Osteoblast (primary cell): ENCODE results near the gene SYT12. TPM values are rescaled to one million over a fixed set of nuclear protein-coding genes. Genes with fewer than 3 reads are reported as not detected.

ENCODE experiments used
- DNase-seq: peaks from one replicate; pipeline ENCODE4 v3.0.0; 2011; ENCODE audit warnings: low spot score, mixed read lengths; ENCODE audit not compliant: insufficient read length; ENCODE audit errors: missing footprints
- H2AFZ ChIP-seq: 2 replicates; pipeline ENCODE4 v1.6.0; 2011; ENCODE audit warnings: mild to moderate bottlenecking, low read length
- H3K27ac ChIP-seq: 2 replicates; pipeline ENCODE4 v1.5.1; 2011; ENCODE audit warnings: mild to moderate bottlenecking, low read depth, low read length, moderate library complexity
- H3K27me3 ChIP-seq: 2 replicates; pipeline ENCODE4 v1.6.0; 2012; ENCODE audit warnings: mild to moderate bottlenecking, control low read depth, inconsistent platforms, low read length, moderate library complexity; ENCODE audit not compliant: insufficient read depth
- H3K36me3 ChIP-seq: 2 replicates; pipeline ENCODE4 v1.5.1; 2011; ENCODE audit warnings: mild to moderate bottlenecking, low read length, control low read depth, moderate library complexity; ENCODE audit not compliant: insufficient read depth
- H3K4me1 ChIP-seq: 2 replicates; pipeline ENCODE4 v1.5.1; 2011; ENCODE audit warnings: mild to moderate bottlenecking, low read length, control low read depth, moderate library complexity; ENCODE audit not compliant: insufficient read depth
- H3K4me2 ChIP-seq: 2 replicates; pipeline ENCODE4 v1.6.0; 2011; ENCODE audit warnings: mild to moderate bottlenecking, low read length; ENCODE audit not compliant: insufficient read depth
- H3K4me3 ChIP-seq: fragments of 200-600 bp; sonication (generic); 3 replicates; pipeline ENCODE4 v1.5.1; 2012; ENCODE audit warnings: mild to moderate bottlenecking, low read length, inconsistent platforms; ENCODE audit not compliant: insufficient read depth
- H3K79me2 ChIP-seq: 2 replicates; pipeline ENCODE4 v1.6.0; 2012; ENCODE audit warnings: mild to moderate bottlenecking, low read length, control low read depth, inconsistent platforms; ENCODE audit not compliant: insufficient read depth
- H3K9me3 ChIP-seq: 2 replicates; pipeline ENCODE4 v1.5.1; 2011; ENCODE audit warnings: low read depth, low read length, control low read depth
- H4K20me1 ChIP-seq: 2 replicates; pipeline ENCODE4 v1.6.0; 2012; ENCODE audit warnings: mild to moderate bottlenecking, low read length, control low read depth; ENCODE audit not compliant: insufficient read depth
- total RNA-seq: library from RNA; depleted of rRNA; stranded (reverse); fragments of >200 nt; gene quantifications from 2 replicates; pipeline ENCODE4 v1.2.3, GENCODE V29; 2012
- TF ChIP-seq, protein P1 (sequence below): IDR thresholded peaks from 2 replicates; pipeline ENCODE4 v1.5.1; 2011; ENCODE audit warnings: mild to moderate bottlenecking, low read depth, low read length, moderate library complexity; ENCODE audit errors: extremely low read depth

The SYT12 gene
- total RNA-seq, 1 donor = 4.0 TPM

DNA sequence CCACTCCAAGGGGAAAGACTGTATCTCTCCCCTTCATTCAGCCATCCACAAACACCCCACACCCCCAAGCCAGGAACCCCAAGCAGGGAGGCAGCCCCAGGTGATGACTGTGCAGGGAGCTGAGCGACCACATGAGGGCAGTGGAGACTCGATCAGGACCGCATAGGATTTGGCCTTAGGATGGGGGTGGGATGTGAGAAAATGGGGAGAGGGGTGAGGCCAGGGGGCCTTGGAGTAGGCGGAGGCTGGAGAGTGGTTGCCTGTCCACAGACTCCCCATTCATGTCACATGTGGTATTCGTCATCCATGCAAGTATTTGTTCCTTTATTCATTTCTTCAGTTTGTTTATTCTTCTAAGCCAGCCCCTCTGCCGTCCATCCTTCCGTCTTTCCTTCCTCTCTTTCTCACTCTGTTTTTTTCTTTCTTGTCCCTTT, 31.0 kb downstream of the SYT12 start:
- Histone ChIP-seq H3K4me2 (peak overlapping the region; percentile 58), H3K27ac (peak overlapping the region; percentile 98), H3K9me3 (no peaks in the 10 kb centered on the region), H3K4me1 (peaks cover 32% of the 10 kb centered on the region), H3K36me3 (no peaks in the 10 kb centered on the region), H2AFZ (peak overlapping the region; percentile 72), H3K79me2 (peaks cover 9% of the 10 kb centered on the region), H3K27me3 (no peaks in the 10 kb centered on the region), H3K4me3 (no peak overlapping the region), H4K20me1 (no peaks in the 10 kb centered on the region)
- peak; percentile 95 for DNase-seq
- TF ChIP-seq, protein P1, sequence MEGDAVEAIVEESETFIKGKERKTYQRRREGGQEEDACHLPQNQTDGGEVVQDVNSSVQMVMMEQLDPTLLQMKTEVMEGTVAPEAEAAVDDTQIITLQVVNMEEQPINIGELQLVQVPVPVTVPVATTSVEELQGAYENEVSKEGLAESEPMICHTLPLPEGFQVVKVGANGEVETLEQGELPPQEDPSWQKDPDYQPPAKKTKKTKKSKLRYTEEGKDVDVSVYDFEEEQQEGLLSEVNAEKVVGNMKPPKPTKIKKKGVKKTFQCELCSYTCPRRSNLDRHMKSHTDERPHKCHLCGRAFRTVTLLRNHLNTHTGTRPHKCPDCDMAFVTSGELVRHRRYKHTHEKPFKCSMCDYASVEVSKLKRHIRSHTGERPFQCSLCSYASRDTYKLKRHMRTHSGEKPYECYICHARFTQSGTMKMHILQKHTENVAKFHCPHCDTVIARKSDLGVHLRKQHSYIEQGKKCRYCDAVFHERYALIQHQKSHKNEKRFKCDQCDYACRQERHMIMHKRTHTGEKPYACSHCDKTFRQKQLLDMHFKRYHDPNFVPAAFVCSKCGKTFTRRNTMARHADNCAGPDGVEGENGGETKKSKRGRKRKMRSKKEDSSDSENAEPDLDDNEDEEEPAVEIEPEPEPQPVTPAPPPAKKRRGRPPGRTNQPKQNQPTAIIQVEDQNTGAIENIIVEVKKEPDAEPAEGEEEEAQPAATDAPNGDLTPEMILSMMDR = peak; percentile 80

GRCh38 chr11:67054346-67054835, 31.5 kb downstream of the SYT12 start:
- Histone ChIP-seq H3K4me1 (peaks cover 32% of the 10 kb centered on the region), H3K27ac (peak overlapping the region; percentile 98), H3K4me2 (peak overlapping the region; percentile 58), H3K9me3 (no peaks in the 10 kb centered on the region), H4K20me1 (no peaks in the 10 kb centered on the region), H2AFZ (peak overlapping the region; percentile 72), H3K27me3 (no peaks in the 10 kb centered on the region), H3K79me2 (peaks cover 9% of the 10 kb centered on the region), H3K36me3 (no peaks in the 10 kb centered on the region), H3K4me3 (no peak overlapping the region)
- TF ChIP-seq, protein P1 = no peak
- DNase-seq = peak; percentile 100

- Histone ChIP-seq H3K4me3 (peak overlapping the region; percentile 74), H3K36me3 (no peaks in the 10 kb centered on the region), H3K27me3 (no peaks in the 10 kb centered on the region), H3K79me2 (peaks cover 9% of the 10 kb centered on the region), H4K20me1 (peaks cover 3% of the 10 kb centered on the region), H3K4me2 (peak overlapping the region; percentile 88), H3K9me3 (no peaks in the 10 kb centered on the region), H3K4me1 (peaks cover 32% of the 10 kb centered on the region), H2AFZ (no peak overlapping the region), H3K27ac (peak overlapping the region; percentile 98)
- peak; percentile 97 for DNase-seq
- TF ChIP-seq, protein P1 = no peak
Observed at GRCh38 chr11:67054836-67055523, 32.0 kb downstream of the SYT12 start.

GRCh38 chr11:67055812-67056211, 32.9 kb downstream of the SYT12 start:
- Histone ChIP-seq H3K27me3 (no peaks in the 10 kb centered on the region), H3K4me2 (peak overlapping the region; percentile 88), H4K20me1 (peaks cover 11% of the 10 kb centered on the region), H3K4me3 (peak overlapping the region; percentile 74), H2AFZ (peak overlapping the region; percentile 43), H3K27ac (peak overlapping the region; percentile 70), H3K9me3 (no peaks in the 10 kb centered on the region), H3K36me3 (no peaks in the 10 kb centered on the region), H3K79me2 (peaks cover 9% of the 10 kb centered on the region), H3K4me1 (peaks cover 32% of the 10 kb centered on the region)
- peak; percentile 94 for DNase-seq
- TF ChIP-seq, protein P1 = no peak
